ENCODE data around the gene NCAPG. TPM values are rescaled to one million over a fixed set of nuclear protein-coding genes. Genes with fewer than 3 reads are reported as not detected.

NCAPG gene
- total and polyA plus RNA-seq, 2 of the 4 experiments (the other 2 are of a cell fraction) = 10.9 to 26.7 TPM

- no peak overlapping the region for H4K8ac ChIP-seq (ENCODE audit: low read depth in 2 of 2, low read length in 2 of 2)
- TF ChIP-seq MAZ (IDR thresholded peaks at IDR 0.05; ENCODE audit: borderline replicate concordance, low read depth, low read length) (no peak), MAFK (IDR thresholded peaks at IDR 0.05; ENCODE audit: low read depth, low read length) (no peak), RCOR1 (IDR thresholded peaks at IDR 0.05; ENCODE audit: insufficient replicate concordance, low read length) (no peak), FOS (IDR thresholded peaks at IDR 0.05; ENCODE audit: low read depth, low read length) (no peak), BHLHE40 (IDR thresholded peaks at IDR 0.05; ENCODE audit: low read depth, low read length) (no peak), RAD21 (IDR thresholded peaks at IDR 0.05; ENCODE audit: low read length) (no peak), USF2 (IDR thresholded peaks at IDR 0.05; ENCODE audit: low read depth, low read length) (no peak), CEBPB (IDR thresholded peaks at IDR 0.05; ENCODE audit: low read depth, low read length) (no peak), POLR2A (IDR thresholded peaks at IDR 0.05; ENCODE audit: low read depth, low read length) (no peak), NFE2L2 (IDR thresholded peaks at IDR 0.05; ENCODE audit: low read depth, low read length) (no peak), MXI1 (IDR thresholded peaks at IDR 0.05; ENCODE audit: borderline replicate concordance, low read depth, low read length) (no peak), CHD1 (IDR thresholded peaks at IDR 0.05; ENCODE audit: low read depth, low read length) (no peak)
- TF ChIP-seq, protein P1, sequence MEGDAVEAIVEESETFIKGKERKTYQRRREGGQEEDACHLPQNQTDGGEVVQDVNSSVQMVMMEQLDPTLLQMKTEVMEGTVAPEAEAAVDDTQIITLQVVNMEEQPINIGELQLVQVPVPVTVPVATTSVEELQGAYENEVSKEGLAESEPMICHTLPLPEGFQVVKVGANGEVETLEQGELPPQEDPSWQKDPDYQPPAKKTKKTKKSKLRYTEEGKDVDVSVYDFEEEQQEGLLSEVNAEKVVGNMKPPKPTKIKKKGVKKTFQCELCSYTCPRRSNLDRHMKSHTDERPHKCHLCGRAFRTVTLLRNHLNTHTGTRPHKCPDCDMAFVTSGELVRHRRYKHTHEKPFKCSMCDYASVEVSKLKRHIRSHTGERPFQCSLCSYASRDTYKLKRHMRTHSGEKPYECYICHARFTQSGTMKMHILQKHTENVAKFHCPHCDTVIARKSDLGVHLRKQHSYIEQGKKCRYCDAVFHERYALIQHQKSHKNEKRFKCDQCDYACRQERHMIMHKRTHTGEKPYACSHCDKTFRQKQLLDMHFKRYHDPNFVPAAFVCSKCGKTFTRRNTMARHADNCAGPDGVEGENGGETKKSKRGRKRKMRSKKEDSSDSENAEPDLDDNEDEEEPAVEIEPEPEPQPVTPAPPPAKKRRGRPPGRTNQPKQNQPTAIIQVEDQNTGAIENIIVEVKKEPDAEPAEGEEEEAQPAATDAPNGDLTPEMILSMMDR (conservative IDR thresholded peaks at IDR 0.05; ENCODE audit: low read depth, low read length) = no peak
- H2BK20ac ChIP-seq (ENCODE audit: low read depth, low read length) = no peak overlapping the region
- H3K18ac ChIP-seq (ENCODE audit: low read depth, low read length) = no peak overlapping the region
- no peak overlapping the region for H3K9ac ChIP-seq (ENCODE audit: low read depth, low read length)
- no peaks in the 10 kb centered on the region for H3K4me1 ChIP-seq (ENCODE audit: control insufficient read depth, insufficient read depth, low read length)
- no peaks in the 10 kb centered on the region for H3K79me1 ChIP-seq (ENCODE audit: low read depth in 1 of 2, low read length in 2 of 2)
- H3K23ac ChIP-seq (ENCODE audit: low read depth, low read length) = no peak overlapping the region
- no peak overlapping the region for H4K5ac ChIP-seq (ENCODE audit: low read depth, low read length)
- H3K56ac ChIP-seq (ENCODE audit: extremely low read depth, insufficient read depth, low read length) = no peak overlapping the region
- in situ Hi-C loops (cut with MboI; ENCODE audit: low sequenced_read_pairs) (no loop called here), dilution Hi-C loops (cut with HindIII; ENCODE audit: low sequenced_read_pairs, unreplicated experiment) (no loop called here), intact Hi-C loops (cut with micrococcal nuclease) (no loop called here)
- no peak for DNase-seq
- no peak overlapping the region for H3K4ac ChIP-seq (ENCODE audit: low read depth, low read length)
- ChIA-PET CTCF (no interaction called here), POLR2A (ENCODE audit: unreplicated experiment) (no interaction called here)
- no peaks in the 10 kb centered on the region for H3K27me3 ChIP-seq (ENCODE audit: control insufficient read depth, insufficient read depth, low read length)
- H3K9me1 ChIP-seq (ENCODE audit: insufficient read depth, low read length) = no peaks in the 10 kb centered on the region
- no peak overlapping the region for H2AK5ac ChIP-seq (ENCODE audit: low read depth, low read length)
- no peak overlapping the region for H4K91ac ChIP-seq (ENCODE audit: insufficient read depth, low read depth, low read length)
- no peak overlapping the region for H2BK5ac ChIP-seq (ENCODE audit: low read depth, low read length, poor library complexity, severe bottlenecking)
- ATAC-seq (ENCODE audit: low read depth) = no peak
- H3K36me3 ChIP-seq (ENCODE audit: control insufficient read depth, insufficient read depth, low read length) = no peaks in the 10 kb centered on the region
- H3K9me3 ChIP-seq (ENCODE audit: control insufficient read depth, insufficient read depth, low read length) = no peaks in the 10 kb centered on the region
- H2BK15ac ChIP-seq (ENCODE audit: low read depth, low read length) = no peak overlapping the region
- no TSS peak for BruUV-seq (replicated peaks)
- no peak overlapping the region for H2BK120ac ChIP-seq (ENCODE audit: low read depth, low read length)
- H2AK9ac ChIP-seq (replicated peaks; ENCODE audit: low read depth, low read length, poor library complexity) = no peak overlapping the region
- H2AFZ ChIP-seq (replicated peaks; ENCODE audit: low read length, poor library complexity) = no peak overlapping the region
- no peak overlapping the region for H3K14ac ChIP-seq (replicated peaks; ENCODE audit: low read depth, low read length)
- no peak overlapping the region for H3K4me2 ChIP-seq (ENCODE audit: low read depth, low read length)
- WGBS, 2 experiments (ENCODE audit: extremely low coverage in 2 of 2, insufficient read length in 1 of 2) = no CpG with 5 or more reads among the region's 5 CpGs
- no peak overlapping the region for H3K27ac ChIP-seq (ENCODE audit: insufficient read depth, low read length)
- H3K4me3 ChIP-seq (ENCODE audit: insufficient read depth, low read depth, low read length) = no peak overlapping the region
- H4K20me1 ChIP-seq (ENCODE audit: insufficient read depth, low read length) = no peaks in the 10 kb centered on the region
Measured at GRCh38 chr4:17763931-17764330, 46.8 kb upstream of the NCAPG start.
